GM08714 (cell line): ENCODE measurements around the gene ERCC6L2.

Experiments used
- H3K4me3 ChIP-seq: fragments of 200-500 bp; sonication (Bioruptor generic); 2 replicates; pipeline ENCODE4 v1.5.1; 2014; ENCODE audit warnings: mild to moderate bottlenecking, low read length, inconsistent platforms
- ZNF274 ChIP-seq: IDR thresholded peaks from 2 replicates; pipeline ENCODE4 v1.6.1; 2012; ENCODE audit warnings: mild to moderate bottlenecking, low read depth, low read length

ERCC6L2 gene

GRCh38 chr9:96006296-96006879 is 130.9 kb downstream of the ERCC6L2 start:
- no peak for TF ChIP-seq ZNF274
- H3K4me3 ChIP-seq = no peak overlapping the region

DNA sequence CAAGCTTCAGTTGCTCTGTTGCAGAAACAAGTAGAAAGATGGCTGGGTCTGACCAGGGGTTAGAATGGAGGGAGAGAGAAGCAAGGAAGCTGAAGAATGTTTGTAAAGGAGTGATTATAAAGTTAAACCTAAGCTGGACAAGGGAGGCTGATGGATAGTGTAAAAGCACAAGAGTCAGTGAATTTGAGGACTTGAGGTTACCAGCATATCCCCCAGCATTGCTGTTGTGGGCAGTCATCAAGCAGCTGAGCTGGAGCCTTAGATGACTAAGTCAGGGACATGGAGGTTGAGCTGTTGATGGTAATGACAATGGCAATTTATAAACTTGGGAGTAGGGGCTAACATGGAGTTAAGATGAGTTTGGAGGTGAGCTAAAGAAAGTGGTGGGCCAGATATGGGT is 131.5 kb downstream of the ERCC6L2 start:
- no peak for TF ChIP-seq ZNF274

GRCh38 chr9:96008502-96009222 is 133.2 kb downstream of the ERCC6L2 start:
- no peak for TF ChIP-seq ZNF274
- no peak overlapping the region for H3K4me3 ChIP-seq

More for the DNA sequence above, 131.5 kb downstream of the ERCC6L2 start:
- no peak overlapping the region for H3K4me3 ChIP-seq

GRCh38 chr9:96009223-96009602 is 133.7 kb downstream of the ERCC6L2 start:
- no peak for TF ChIP-seq ZNF274
- no peak overlapping the region for H3K4me3 ChIP-seq

DNA sequence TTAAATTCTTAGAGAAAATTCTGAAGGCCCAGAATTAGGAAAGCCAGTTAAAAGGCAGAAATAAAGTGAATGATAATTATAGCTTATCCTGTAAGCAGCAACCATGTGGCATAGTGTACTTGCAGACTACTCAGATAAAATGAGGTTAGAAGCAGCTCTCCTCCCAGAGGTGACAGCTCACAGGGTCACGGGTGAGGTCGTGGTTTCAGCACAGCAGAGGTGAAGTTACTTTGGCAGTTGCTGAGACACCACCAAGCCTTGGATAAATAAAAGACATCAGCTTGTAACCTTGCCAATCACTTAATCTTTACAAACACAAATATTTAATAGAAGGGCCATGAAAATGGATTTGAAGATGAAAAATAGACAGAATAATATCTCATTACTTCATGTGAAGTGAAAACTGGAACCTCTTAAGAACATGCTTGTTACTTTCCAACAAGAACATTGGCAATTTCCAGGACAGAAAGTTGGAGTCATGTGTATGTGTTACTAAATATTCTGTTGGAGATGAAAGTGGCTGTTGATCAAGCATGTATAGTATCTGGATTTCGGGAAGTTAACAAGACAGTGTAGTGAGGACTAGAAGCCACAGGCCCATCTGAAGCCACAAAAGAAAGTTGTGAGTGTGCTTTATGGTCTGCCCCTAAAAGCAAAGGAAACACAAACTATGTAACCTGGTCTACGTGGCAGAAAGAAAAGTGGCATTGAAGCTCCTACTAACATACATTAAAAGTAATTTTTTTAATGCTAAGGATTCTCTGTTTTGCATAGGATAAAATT is 134.4 kb downstream of the ERCC6L2 start:
- H3K4me3 ChIP-seq = no peak overlapping the region
- no peak for TF ChIP-seq ZNF274

GRCh38 chr9:96014078-96014477 is 138.6 kb downstream of the ERCC6L2 start:
- TF ChIP-seq ZNF274 = no peak
- no peak overlapping the region for H3K4me3 ChIP-seq

DNA sequence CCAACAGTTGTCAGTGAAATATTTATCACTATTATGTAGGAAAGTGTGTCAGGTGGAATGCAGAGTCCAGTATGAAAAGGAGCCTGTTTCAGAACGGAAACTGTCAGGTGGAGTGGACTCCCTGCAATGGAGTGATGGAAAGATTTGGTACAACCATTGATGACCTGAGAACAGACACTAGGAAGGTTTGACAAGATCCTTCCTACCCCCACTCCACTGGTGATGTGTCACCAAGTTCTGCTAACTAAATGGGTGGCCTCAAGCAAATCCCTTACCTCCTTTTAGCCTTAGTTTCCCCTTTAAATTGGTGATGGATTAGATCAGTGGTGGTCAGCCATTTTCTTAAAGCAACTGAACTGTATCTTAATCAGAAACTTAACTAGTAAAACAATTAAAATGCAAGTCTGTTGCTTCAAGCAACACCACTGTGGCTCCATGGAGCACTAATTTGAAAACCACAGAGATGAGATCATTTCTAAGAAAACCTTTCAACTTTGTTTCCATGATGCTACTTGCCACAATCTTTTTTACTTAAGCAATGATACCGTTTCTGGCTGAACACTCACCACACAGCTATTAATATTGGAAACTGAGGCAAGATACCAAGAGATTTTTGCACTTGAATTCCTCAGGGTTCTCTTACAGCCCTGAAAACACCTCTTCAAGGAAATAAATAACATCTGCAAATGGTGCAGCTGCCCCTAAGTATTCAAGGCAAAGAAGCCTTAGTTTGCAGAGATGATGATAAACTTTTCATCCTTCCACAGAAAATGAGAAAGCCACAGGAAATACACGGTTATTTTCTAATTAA is 140.6 kb downstream of the ERCC6L2 start:
- no peak overlapping the region for H3K4me3 ChIP-seq
- no peak for TF ChIP-seq ZNF274
